Fibroblast of the aortic adventitia (primary cell): ENCODE measurements around the gene CBR1. TPM values are rescaled to one million over a fixed set of nuclear protein-coding genes. Genes with fewer than 3 reads are reported as not detected.

Experiments
- DNase-seq: peaks from one replicate; pipeline ENCODE4 v3.0.0-alpha.2; 2010; ENCODE audit warnings: low read depth
- H3K4me3 ChIP-seq: 2 replicates; pipeline ENCODE4 v1.5.1; 2011; ENCODE audit warnings: low read depth, mild to moderate bottlenecking, control low read depth, low read length, moderate library complexity
- CTCF ChIP-seq: IDR thresholded peaks from 2 replicates; pipeline ENCODE4 v1.5.1; 2011; ENCODE audit warnings: mild to moderate bottlenecking, low read length, control low read depth, inconsistent platforms; ENCODE audit not compliant: insufficient read depth
- total RNA-seq: library from RNA; depleted of rRNA; stranded (reverse); fragments of >200 nt; gene quantifications from 2 replicates; pipeline ENCODE4 v1.2.3, GENCODE V29; 2012; ENCODE audit warnings: low replicate concordance

CBR1 gene
- total RNA-seq, 1 donor = 95.0 TPM

DNA sequence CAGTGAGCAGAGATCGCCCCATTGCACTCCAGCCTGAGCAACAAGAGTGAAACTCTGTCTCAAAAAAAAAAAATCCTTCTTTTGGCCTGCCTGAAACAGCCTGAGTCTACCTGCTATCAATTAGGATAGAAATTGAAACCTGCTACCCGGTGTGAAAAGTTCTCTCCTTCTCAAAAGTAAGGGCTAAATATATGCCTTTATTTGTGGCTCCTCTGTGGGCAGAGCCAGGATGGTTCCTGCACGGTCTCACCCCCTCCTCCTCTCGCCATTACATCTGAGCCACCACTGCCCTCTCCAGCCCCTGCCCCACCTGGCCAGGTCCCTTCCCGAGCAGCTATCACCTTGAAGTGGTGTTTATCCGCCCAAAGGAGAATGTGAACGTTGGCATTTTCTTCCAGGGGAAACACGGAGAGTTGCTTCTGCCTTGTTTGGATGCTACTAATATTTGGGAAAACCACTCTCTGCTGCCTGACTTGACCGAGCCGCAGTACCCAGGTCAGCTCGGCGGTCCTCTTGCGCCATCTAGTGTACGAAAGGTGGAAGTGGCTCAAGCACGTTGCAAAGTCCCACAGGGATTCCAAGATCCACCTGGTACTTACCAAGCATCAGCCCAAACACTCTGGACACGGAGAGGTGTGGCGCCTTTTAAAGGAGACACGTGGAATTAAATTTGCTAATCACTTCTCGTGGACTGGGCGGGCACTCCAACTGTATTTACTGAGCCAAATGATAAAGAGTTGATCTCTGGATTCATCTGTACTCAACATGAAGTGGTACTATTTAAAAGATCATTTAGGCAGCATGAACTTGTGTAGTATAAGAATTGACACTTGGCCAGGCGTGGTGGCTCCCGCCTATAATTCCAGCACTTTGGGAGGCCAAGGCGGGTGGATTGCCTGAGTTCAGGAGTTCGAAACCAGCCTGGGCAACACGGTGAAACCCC is 41.4 kb upstream of the CBR1 start:
- peak; percentile 95 for TF ChIP-seq CTCF
- peak; percentile 82 for DNase-seq
- H3K4me3 ChIP-seq = no peak overlapping the region

- DNase-seq = no peak
- no peak for TF ChIP-seq CTCF
- H3K4me3 ChIP-seq = no peak overlapping the region
These were observed 40.5 kb upstream of the CBR1 start for GRCh38 chr21:36029309-36029708.

DNA sequence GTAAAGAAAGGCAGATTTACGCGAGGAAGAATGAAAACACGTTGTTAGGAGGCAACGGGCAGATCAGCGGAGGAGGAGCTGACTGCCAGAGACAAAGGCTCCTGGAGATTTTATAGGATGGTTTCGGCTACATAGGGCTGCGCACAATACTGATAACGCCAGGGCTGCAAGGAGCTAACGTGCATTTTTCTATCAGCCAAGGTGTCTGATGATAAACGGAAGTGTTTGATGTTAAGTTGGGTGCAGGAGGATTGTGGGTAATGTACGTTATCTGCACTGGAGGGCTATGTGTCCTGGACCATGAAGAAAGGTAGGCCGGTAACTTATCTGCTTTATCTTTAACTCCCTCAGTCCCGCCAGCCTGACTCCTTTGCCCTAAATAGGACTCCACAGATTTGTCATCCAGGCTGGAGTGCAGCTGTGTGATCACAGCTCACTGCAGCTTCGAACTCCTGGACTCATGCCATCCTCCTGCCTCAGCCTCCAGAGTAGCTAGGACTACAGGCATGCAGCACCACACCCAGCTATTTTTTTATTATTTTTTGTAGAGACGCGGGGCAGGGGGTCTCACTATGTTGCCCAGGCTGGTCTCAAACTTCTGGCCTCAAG is 39.1 kb upstream of the CBR1 start:
- no peak overlapping the region for H3K4me3 ChIP-seq
- peak; percentile 50 for DNase-seq
- TF ChIP-seq CTCF = no peak

- no peak overlapping the region for H3K4me3 ChIP-seq
- no peak for TF ChIP-seq CTCF
- DNase-seq = no peak
These were observed 37.0 kb upstream of the CBR1 start for GRCh38 chr21:36032647-36033406.

DNA sequence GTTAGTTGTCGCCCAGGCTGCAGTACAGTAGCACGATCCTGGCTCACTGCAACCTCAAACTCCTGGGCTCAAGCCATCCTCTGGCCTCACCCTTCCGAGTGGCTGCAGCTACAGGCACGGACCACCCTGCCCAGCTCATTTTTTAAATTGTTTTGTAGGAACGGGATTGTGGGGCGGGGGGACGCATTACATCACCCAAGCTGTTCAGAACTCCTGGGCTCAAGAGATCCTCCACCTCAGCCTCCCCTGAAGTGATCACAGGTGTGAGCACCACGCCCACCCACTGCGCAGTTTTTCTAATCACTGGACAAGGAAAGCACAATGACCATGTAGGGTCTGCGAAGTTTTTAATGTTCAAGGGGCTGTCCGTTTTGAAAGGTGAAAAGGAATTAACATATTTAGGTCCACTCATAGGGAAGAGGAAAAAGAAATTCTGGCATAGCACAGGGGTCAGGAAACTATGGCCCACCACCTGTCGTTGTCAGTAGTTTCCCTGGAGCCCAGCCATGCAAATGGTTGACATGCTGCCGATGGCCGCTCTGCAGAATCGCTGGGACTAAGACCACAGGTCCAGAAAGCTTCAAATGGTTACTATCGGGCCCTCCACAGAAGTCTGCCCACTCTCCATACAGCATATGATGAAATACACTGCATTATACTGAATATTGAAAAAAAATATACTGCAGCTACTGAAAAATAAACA is 35.5 kb upstream of the CBR1 start:
- TF ChIP-seq CTCF = no peak
- DNase-seq = no peak
- H3K4me3 ChIP-seq = no peak overlapping the region

- H3K4me3 ChIP-seq = no peak overlapping the region
- TF ChIP-seq CTCF = no peak
- no peak for DNase-seq
These were observed 34.4 kb upstream of the CBR1 start for GRCh38 chr21:36035381-36035791.
